ENCODE measurements around the gene WFS1.

WFS1 gene

GRCh38 chr4:6298852-6299251, 29.2 kb downstream of the WFS1 start:
- no peak for DNase-seq (ENCODE audit: low read depth)

GRCh38 chr4:6299875-6300274, 30.2 kb downstream of the WFS1 start:
- no peak for DNase-seq (ENCODE audit: low read depth)

- no peak for DNase-seq (ENCODE audit: low read depth)
These were observed 30.7 kb downstream of the WFS1 start for GRCh38 chr4:6300359-6300758.

GRCh38 chr4:6301051-6301731, 31.5 kb downstream of the WFS1 start:
- DNase-seq (ENCODE audit: low read depth): no peak

GRCh38 chr4:6301732-6302442, 32.2 kb downstream of the WFS1 start:
- no peak for DNase-seq (ENCODE audit: low read depth)

- DNase-seq (ENCODE audit: low read depth): no peak
These were observed 33.2 kb downstream of the WFS1 start for GRCh38 chr4:6302869-6303268.

GRCh38 chr4:6303943-6304342, 34.3 kb downstream of the WFS1 start:
- no peak for DNase-seq (ENCODE audit: low read depth)

GRCh38 chr4:6306299-6306698, 36.6 kb downstream of the WFS1 start:
- no peak for DNase-seq (ENCODE audit: low read depth)

- no peak for DNase-seq (ENCODE audit: low read depth)
These were observed 37.6 kb downstream of the WFS1 start for GRCh38 chr4:6307230-6307629.

- no peak for DNase-seq (ENCODE audit: low read depth)
These were observed 38.2 kb downstream of the WFS1 start for GRCh38 chr4:6307891-6308290.

GRCh38 chr4:6308899-6309643, 39.4 kb downstream of the WFS1 start:
- DNase-seq (ENCODE audit: low read depth): no peak

- DNase-seq (ENCODE audit: low read depth): no peak
These were observed 40.1 kb downstream of the WFS1 start for GRCh38 chr4:6309777-6310176.

- DNase-seq (ENCODE audit: low read depth): no peak
These were observed 43.6 kb downstream of the WFS1 start for GRCh38 chr4:6313216-6313615.

- DNase-seq (ENCODE audit: low read depth): no peak
These were observed 46.9 kb downstream of the WFS1 start for GRCh38 chr4:6316461-6317003.

- DNase-seq (ENCODE audit: low read depth): no peak
These were observed 48.6 kb downstream of the WFS1 start for GRCh38 chr4:6318206-6318605.

GRCh38 chr4:6319530-6320150, 50.0 kb downstream of the WFS1 start:
- no peak for DNase-seq (ENCODE audit: low read depth)

GRCh38 chr4:6320663-6321062, 51.0 kb downstream of the WFS1 start:
- DNase-seq (ENCODE audit: low read depth): no peak

GRCh38 chr4:6321361-6321760, 51.7 kb downstream of the WFS1 start:
- no peak for DNase-seq (ENCODE audit: low read depth)

GRCh38 chr4:6322067-6322760, 52.6 kb downstream of the WFS1 start:
- DNase-seq (ENCODE audit: low read depth): no peak

GRCh38 chr4:6322761-6323566, 53.3 kb downstream of the WFS1 start:
- DNase-seq (ENCODE audit: low read depth): no peak

- DNase-seq (ENCODE audit: low read depth): no peak
These were observed 54.9 kb downstream of the WFS1 start for GRCh38 chr4:6324461-6324998.
